ENCODE results near the gene PCDH9. TPM values are rescaled to one million over a fixed set of nuclear protein-coding genes. Genes with fewer than 3 reads are reported as not detected.

The PCDH9 gene
- total RNA-seq, 2 donors from 2014 or later, result 0.12 to 0.34 TPM

DNA sequence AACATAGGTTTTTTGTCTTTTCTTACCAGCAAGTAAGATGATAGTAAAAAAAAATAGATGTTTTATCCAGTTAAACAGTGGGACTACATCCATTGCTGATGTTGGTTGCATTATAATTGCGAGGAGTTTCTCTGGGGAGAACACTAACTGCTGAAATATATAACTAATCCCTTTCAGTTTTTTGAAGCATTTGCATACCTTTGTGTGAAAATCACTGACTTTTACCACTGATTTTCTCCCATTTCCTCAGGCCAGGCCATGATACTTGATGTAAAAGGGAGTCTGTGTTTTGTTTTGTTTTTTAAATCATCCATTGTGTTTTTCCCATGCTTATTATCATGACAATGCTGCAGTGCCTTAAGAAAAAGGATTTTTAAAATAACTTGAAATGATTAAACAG, 699.5 kb downstream of the PCDH9 start:
- peaks cover 0 to 2% of the 10 kb centered on the region in 2 donors for H3K9me3 Mint-ChIP-seq
- no peaks in the 10 kb centered on the region for H3K27me3 Mint-ChIP-seq (ENCODE audit: low read depth)
- H3K36me3 Mint-ChIP-seq (ENCODE audit: insufficient read depth in 2 of 2), result no peaks in the 10 kb centered on the region
- H3K27ac Mint-ChIP-seq, result no peak overlapping the region
- H3K4me3 Mint-ChIP-seq, result no peak overlapping the region
- no peaks in the 10 kb centered on the region for H3K4me1 Mint-ChIP-seq (ENCODE audit: low read depth)
- no peak for DNase-seq
- no peak for ATAC-seq (replicated peaks in 1 of 2)

DNA sequence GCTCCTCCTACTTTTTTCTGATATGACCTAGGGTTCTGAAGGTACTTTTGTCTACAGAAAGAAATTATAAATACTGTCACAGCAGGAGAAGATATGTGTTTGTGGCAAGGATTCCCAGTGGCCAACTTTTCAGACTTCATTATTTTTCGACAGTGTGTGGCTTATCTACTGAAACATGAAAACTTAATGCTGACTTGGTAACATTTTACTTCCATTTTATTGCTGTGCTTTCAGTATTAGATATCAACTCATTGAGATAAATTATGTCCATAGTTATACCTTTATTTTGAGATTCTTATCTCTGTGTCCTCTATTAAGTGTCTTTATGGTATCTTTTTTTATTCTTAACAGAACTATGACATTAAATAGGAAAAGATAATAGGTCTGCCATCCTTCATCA, 700.0 kb downstream of the PCDH9 start:
- no peaks in the 10 kb centered on the region for H3K27me3 Mint-ChIP-seq (ENCODE audit: low read depth)
- ATAC-seq (replicated peaks in 1 of 2), result no peak
- no peak overlapping the region for H3K27ac Mint-ChIP-seq
- peaks cover 0 to 2% of the 10 kb centered on the region in 2 donors for H3K9me3 Mint-ChIP-seq
- no peaks in the 10 kb centered on the region for H3K36me3 Mint-ChIP-seq (ENCODE audit: insufficient read depth in 2 of 2)
- H3K4me1 Mint-ChIP-seq (ENCODE audit: low read depth), result no peaks in the 10 kb centered on the region
- DNase-seq, result no peak
- no peak overlapping the region for H3K4me3 Mint-ChIP-seq

GRCh38 chr13:66528944-66529576, 701.1 kb downstream of the PCDH9 start:
- Mint-ChIP-seq H3K36me3 (ENCODE audit: insufficient read depth in 2 of 2) (no peaks in the 10 kb centered on the region), H3K4me3 (no peak overlapping the region), H3K27ac (no peak overlapping the region), H3K4me1 (ENCODE audit: low read depth) (no peaks in the 10 kb centered on the region), H3K9me3 (peaks cover 0 to 2% of the 10 kb centered on the region in 2 donors), H3K27me3 (ENCODE audit: low read depth) (no peaks in the 10 kb centered on the region)
- no peak for ATAC-seq (replicated peaks in 1 of 2)
- DNase-seq, result no peak

DNA sequence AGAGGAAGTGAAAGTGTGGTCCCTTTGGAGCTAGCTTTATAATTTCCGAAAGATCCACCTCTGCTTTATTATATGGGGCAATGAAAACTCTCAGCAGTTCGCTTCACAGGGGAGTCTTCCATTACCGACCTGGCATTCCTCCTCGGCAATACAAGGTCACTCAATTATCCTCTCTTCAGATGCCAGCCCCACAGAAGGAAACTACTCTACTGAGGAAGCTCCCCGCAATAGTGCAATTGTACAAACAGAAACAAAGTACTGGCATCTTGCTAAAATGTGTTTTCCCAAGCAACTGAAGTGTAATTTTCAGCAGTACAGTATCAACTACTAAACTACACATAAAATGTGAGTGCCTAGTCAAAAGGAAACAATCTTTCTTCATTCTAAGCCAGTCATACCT, 702.0 kb downstream of the PCDH9 start:
- Mint-ChIP-seq H3K36me3 (ENCODE audit: insufficient read depth in 2 of 2) (no peaks in the 10 kb centered on the region), H3K4me1 (ENCODE audit: low read depth) (no peaks in the 10 kb centered on the region), H3K27ac (no peak overlapping the region), H3K4me3 (no peak overlapping the region), H3K27me3 (ENCODE audit: low read depth) (no peaks in the 10 kb centered on the region), H3K9me3 (peaks cover 0 to 2% of the 10 kb centered on the region in 2 donors)
- ATAC-seq (replicated peaks in 1 of 2), result no peak
- no peak for DNase-seq

DNA sequence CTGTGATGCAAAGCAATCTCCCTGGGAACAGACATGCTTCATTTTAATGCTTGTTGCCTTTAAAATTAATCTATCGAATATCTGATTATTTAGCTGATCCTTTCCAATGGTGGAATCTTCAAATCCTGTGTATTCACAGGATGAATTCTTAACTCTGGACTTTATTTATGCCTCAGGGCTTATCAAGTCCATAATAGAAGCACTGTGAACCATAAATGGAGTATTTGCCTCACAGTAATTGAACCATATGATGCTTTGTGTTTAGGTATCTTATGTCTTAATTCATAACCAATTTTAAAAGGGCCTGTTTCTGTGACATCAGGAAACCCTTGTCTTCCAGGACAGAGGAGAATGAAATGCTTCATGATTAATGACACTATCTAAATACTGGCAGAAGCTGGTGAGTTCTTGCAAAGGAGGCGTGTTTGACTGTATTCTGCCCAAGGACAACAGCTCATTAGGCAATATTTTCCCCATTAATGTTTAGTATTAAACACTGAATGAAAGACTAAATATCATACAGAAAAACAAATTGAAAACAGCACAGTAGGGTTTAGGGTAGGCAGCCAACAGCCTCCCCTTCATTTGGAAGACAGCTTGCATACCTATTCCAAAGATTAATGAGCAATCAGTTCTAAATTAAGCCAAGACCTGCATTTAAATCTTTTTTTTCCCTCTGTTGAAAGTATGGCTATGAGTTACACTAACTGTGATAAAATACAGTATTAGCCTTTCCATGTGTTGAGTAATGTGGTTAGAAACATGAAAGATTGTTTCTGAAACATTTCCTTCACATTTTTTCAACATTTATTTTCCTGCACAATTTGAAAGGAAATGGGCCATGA, 709.4 kb downstream of the PCDH9 start:
- no peak for ATAC-seq (replicated peaks in 1 of 2)
- Mint-ChIP-seq H3K27ac (no peak overlapping the region), H3K9me3 (peaks cover 3 to 5% of the 10 kb centered on the region in 2 donors), H3K27me3 (ENCODE audit: low read depth) (no peaks in the 10 kb centered on the region), H3K4me1 (ENCODE audit: low read depth) (no peaks in the 10 kb centered on the region), H3K4me3 (no peak overlapping the region), H3K36me3 (ENCODE audit: insufficient read depth in 2 of 2) (no peaks in the 10 kb centered on the region)
- DNase-seq, result no peak

DNA sequence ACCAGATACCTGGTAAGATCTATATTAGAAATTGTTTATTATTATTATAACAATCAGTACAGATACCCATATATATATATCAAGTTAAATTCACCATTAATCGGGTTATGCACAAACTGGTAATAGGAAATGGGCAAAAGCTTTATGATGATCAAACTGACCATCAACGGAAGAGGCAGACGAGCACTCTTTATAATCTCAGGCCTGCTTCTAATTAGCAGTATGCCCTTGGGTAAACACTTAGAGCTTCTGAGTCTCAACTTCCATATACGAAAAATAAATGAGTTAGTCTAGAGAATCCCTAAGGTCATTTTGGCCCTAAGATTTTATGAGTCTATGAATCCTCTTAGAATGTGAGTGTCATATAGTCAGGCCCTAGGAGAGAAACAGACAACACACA, 710.9 kb downstream of the PCDH9 start:
- no peak for ATAC-seq (replicated peaks in 1 of 2)
- no peak overlapping the region for H3K27ac Mint-ChIP-seq
- H3K9me3 Mint-ChIP-seq, result peaks cover 3 to 5% of the 10 kb centered on the region in 2 donors
- no peak for DNase-seq
- no peak overlapping the region for H3K4me3 Mint-ChIP-seq
- H3K36me3 Mint-ChIP-seq (ENCODE audit: insufficient read depth in 2 of 2), result no peaks in the 10 kb centered on the region
- no peaks in the 10 kb centered on the region for H3K27me3 Mint-ChIP-seq (ENCODE audit: low read depth)
- no peaks in the 10 kb centered on the region for H3K4me1 Mint-ChIP-seq (ENCODE audit: low read depth)

GRCh38 chr13:66518068-66518467, 712.1 kb downstream of the PCDH9 start:
- ATAC-seq (replicated peaks in 1 of 2) (no peak), DNase-seq (no peak)
- Mint-ChIP-seq H3K4me1 (ENCODE audit: low read depth) (no peaks in the 10 kb centered on the region), H3K27ac (no peak overlapping the region), H3K36me3 (ENCODE audit: insufficient read depth in 2 of 2) (no peaks in the 10 kb centered on the region), H3K4me3 (no peak overlapping the region), H3K27me3 (ENCODE audit: low read depth) (no peaks in the 10 kb centered on the region), H3K9me3 (peaks cover 3 to 5% of the 10 kb centered on the region in 2 donors)

- H3K27me3 Mint-ChIP-seq (ENCODE audit: low read depth), result no peaks in the 10 kb centered on the region
- no peaks in the 10 kb centered on the region for H3K4me1 Mint-ChIP-seq (ENCODE audit: low read depth)
- peaks cover 2 to 4% of the 10 kb centered on the region in 2 donors for H3K9me3 Mint-ChIP-seq
- H3K27ac Mint-ChIP-seq, result no peak overlapping the region
- ATAC-seq (replicated peaks in 1 of 2) (no peak), DNase-seq (no peak)
- H3K36me3 Mint-ChIP-seq (ENCODE audit: insufficient read depth in 2 of 2), result no peaks in the 10 kb centered on the region
- no peak overlapping the region for H3K4me3 Mint-ChIP-seq
Measured at GRCh38 chr13:66513728-66514127, 716.4 kb downstream of the PCDH9 start.

GRCh38 chr13:66509175-66509574, 721.0 kb downstream of the PCDH9 start:
- no peaks in the 10 kb centered on the region for H3K4me1 Mint-ChIP-seq (ENCODE audit: low read depth)
- DNase-seq, result no peak
- H3K4me3 Mint-ChIP-seq, result no peak overlapping the region
- no peaks in the 10 kb centered on the region for H3K36me3 Mint-ChIP-seq (ENCODE audit: insufficient read depth in 2 of 2)
- peaks cover 2 to 6% of the 10 kb centered on the region in 2 donors for H3K9me3 Mint-ChIP-seq
- H3K27me3 Mint-ChIP-seq (ENCODE audit: low read depth), result no peaks in the 10 kb centered on the region
- no peak overlapping the region for H3K27ac Mint-ChIP-seq
- no peak for ATAC-seq (replicated peaks in 1 of 2)

DNA sequence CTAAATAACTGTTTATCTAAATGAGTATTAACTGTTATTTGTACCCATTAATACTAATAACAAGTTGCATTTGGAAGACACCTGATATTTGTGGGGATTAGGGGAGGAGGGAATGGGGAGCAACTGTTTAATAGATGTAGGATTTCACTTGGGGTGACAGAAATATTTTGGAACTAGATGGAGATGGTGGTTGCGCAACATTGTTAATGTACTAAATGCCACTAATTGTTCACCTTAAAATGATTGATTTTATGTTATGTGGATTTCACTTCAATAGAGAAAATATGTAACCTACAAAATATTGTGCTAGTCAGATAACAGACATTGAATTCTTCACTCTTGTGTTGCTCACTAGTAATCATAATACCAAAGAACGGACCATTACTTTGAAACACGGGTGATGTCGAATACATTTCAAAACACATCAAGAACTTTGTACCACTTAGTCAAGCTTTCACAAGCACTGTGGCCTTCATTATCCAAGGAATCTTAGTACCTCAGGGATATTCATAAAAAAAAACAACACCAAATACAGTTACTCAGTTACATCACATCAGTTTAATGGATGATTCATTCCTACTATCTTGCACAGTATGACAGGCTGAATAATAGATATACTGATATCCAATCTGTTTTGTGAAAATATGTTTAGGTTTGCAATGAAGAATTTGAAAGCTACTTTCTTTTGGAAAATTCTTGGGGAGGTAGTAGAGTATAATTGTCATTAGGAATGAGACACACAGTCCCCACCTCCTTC, 721.8 kb downstream of the PCDH9 start:
- Mint-ChIP-seq H3K4me1 (ENCODE audit: low read depth) (no peaks in the 10 kb centered on the region), H3K27ac (no peak overlapping the region)

GRCh38 chr13:66506979-66507378, 723.2 kb downstream of the PCDH9 start:
- Mint-ChIP-seq H3K27me3 (ENCODE audit: low read depth) (no peaks in the 10 kb centered on the region), H3K4me3 (no peak overlapping the region), H3K36me3 (ENCODE audit: insufficient read depth in 2 of 2) (no peaks in the 10 kb centered on the region), H3K4me1 (ENCODE audit: low read depth) (no peaks in the 10 kb centered on the region), H3K27ac (no peak overlapping the region), H3K9me3 (peaks cover 2 to 6% of the 10 kb centered on the region in 2 donors)
- ATAC-seq (replicated peaks in 1 of 2) (no peak), DNase-seq (no peak)

More for the DNA sequence above, 721.8 kb downstream of the PCDH9 start:
- ATAC-seq (replicated peaks in 1 of 2) (no peak), DNase-seq (no peak)
- Mint-ChIP-seq H3K4me3 (no peak overlapping the region), H3K36me3 (ENCODE audit: insufficient read depth in 2 of 2) (no peaks in the 10 kb centered on the region), H3K9me3 (peaks cover 2 to 6% of the 10 kb centered on the region in 2 donors), H3K27me3 (ENCODE audit: low read depth) (no peaks in the 10 kb centered on the region)

GRCh38 chr13:66506051-66506777, 723.9 kb downstream of the PCDH9 start:
- H3K36me3 Mint-ChIP-seq (ENCODE audit: insufficient read depth in 2 of 2), result no peaks in the 10 kb centered on the region
- DNase-seq, result no peak
- H3K4me3 Mint-ChIP-seq, result no peak overlapping the region
- H3K9me3 Mint-ChIP-seq, result peaks cover 2 to 6% of the 10 kb centered on the region in 2 donors
- ATAC-seq (replicated peaks in 1 of 2), result no peak
- no peaks in the 10 kb centered on the region for H3K4me1 Mint-ChIP-seq (ENCODE audit: low read depth)
- no peaks in the 10 kb centered on the region for H3K27me3 Mint-ChIP-seq (ENCODE audit: low read depth)
- no peak overlapping the region for H3K27ac Mint-ChIP-seq

GRCh38 chr13:66503890-66504289, 726.2 kb downstream of the PCDH9 start:
- Mint-ChIP-seq H3K27me3 (ENCODE audit: low read depth) (no peaks in the 10 kb centered on the region), H3K4me1 (ENCODE audit: low read depth) (no peaks in the 10 kb centered on the region), H3K9me3 (peaks cover 0 to 6% of the 10 kb centered on the region in 2 donors), H3K27ac (no peak overlapping the region), H3K36me3 (ENCODE audit: insufficient read depth in 2 of 2) (no peaks in the 10 kb centered on the region), H3K4me3 (no peak overlapping the region)
- DNase-seq (no peak), ATAC-seq (replicated peaks in 1 of 2) (no peak)
